Kidney (tissue), 14 donors: ENCODE measurements around the gene KNDC1. TPM values are rescaled to one million over a fixed set of nuclear protein-coding genes. Genes with fewer than 3 reads are reported as not detected.

Experiments used
- DNase-seq, 5 donors: peaks; one replicate each; pipeline ENCODE4 v3.0.0-alpha.2; 2013 to 2020
- FAIRE-seq: peaks from 2 replicates; lab custom pipeline; 2012; peaks lifted over from hg19 to GRCh38; lab: Jason Lieb, UNC
- H3K27ac ChIP-seq, 2 donors: one replicate each; pipeline ENCODE4 v1.7.0; 2013; ENCODE audit warnings: low read depth in 2 of 2, low read length in 2 of 2, inconsistent platforms in 1 of 2
- H3K27me3 ChIP-seq: one replicate; pipeline ENCODE4 v1.7.1; 2013; ENCODE audit warnings: low read length, inconsistent platforms; ENCODE audit not compliant: control insufficient read depth, insufficient read depth
- H3K36me3 ChIP-seq, 3 donors: one replicate each; pipeline versions ENCODE4 v1.7.0 to v1.7.1; 2013; ENCODE audit warnings: low read length in 3 of 3, control low read depth in 1 of 3, inconsistent platforms in 1 of 3; ENCODE audit not compliant: insufficient read depth in 3 of 3, control insufficient read depth in 2 of 3
- H3K4me1 ChIP-seq, 3 donors: one replicate each; pipeline versions ENCODE4 v1.7.0 to v1.7.1; 2013; ENCODE audit warnings: low read length in 3 of 3, inconsistent platforms in 1 of 3, low read depth in 1 of 3; ENCODE audit not compliant: control insufficient read depth in 2 of 3, insufficient read depth in 2 of 3
- H3K4me3 ChIP-seq, 3 donors: one replicate each; pipeline versions ENCODE4 v1.7.0 to v1.8.1; 2013; ENCODE audit warnings: low read length in 3 of 3, control low read depth in 1 of 3, inconsistent platforms in 1 of 3
- H3K9ac ChIP-seq, 3 donors: one replicate each; pipeline versions ENCODE4 v1.7.0 to v1.7.1; 2013; ENCODE audit warnings: low read length in 3 of 3, control low read depth in 1 of 3, inconsistent platforms in 1 of 3
- H3K9me3 ChIP-seq, 3 donors: one replicate each; pipeline versions ENCODE4 v1.7.0 to v1.7.1; 2013; ENCODE audit warnings: low read length in 3 of 3, control low read depth in 1 of 3, inconsistent platforms in 1 of 3; ENCODE audit not compliant: control insufficient read depth in 2 of 3, insufficient read depth in 1 of 3
- CTCF ChIP-seq: IDR thresholded peaks from 3 replicates; pipeline ENCODE4 v1.5.1; 2012; ENCODE audit warnings: mild to moderate bottlenecking, moderate library complexity, borderline replicate concordance; ENCODE audit not compliant: insufficient read depth; ENCODE audit errors: extremely low read depth
- intact Hi-C: fragments of 100-400 bp; cut with DNase I; formaldehyde crosslinking; loops from one replicate; pipeline ENCODE4 v1.11.1; 2022
- polyA plus RNA-seq: library from polyadenylated mRNA; stranded (reverse); fragments of 350-450 nt; fragmentation: Illumina TruSeq; extraction: RNeasy Lipid Tissue Mini Kit (QIAGEN cat#74804); gene quantifications from one replicate; pipeline ENCODE4 v1.2.3, GENCODE V29; 2014; ENCODE audit warnings: low read depth, low replicate concordance; ENCODE audit not compliant: insufficient read depth
- total RNA-seq: library from RNA; stranded (reverse); fragmentation: NEBNext Ultra II Directional; extraction: Animal tissue kit (Norgen Biotek cat#: 25700); gene quantifications from one replicate; pipeline ENCODE4 v1.2.1, GENCODE V29; 2021
- donor health status: control.
- donor health status: control.
- donor health status: control.
- donor health status: control.
- donor health status: control.
- donor health status: DM: yes; HTN: yes; CAD: no.
- donor health status: Normal renal cell carcinoma (clear cell type).

KNDC1 gene
- total and polyA plus RNA-seq, 2 donors from 2014 or later, result 0.43 to 8.7 TPM

- Histone ChIP-seq H3K9me3 (peaks cover 0 to under 1% (median 0%) of the 10 kb centered on the region in 3 donors), H3K27me3 (no peaks in the 10 kb centered on the region), H3K4me3 (no peak overlapping the region), H3K27ac (no peak overlapping the region), H3K9ac (no peak overlapping the region), H3K4me1 (no peaks in the 10 kb centered on the region), H3K36me3 (no peaks in the 10 kb centered on the region)
- TF ChIP-seq CTCF, result no peak
- no peak for FAIRE-seq
- intact Hi-C loops, result no loop called here
- DNase-seq, result no peak
These were observed 46.7 kb upstream of the KNDC1 start for GRCh38 chr10:133113146-133113830.

- intact Hi-C loops, result no loop called here
- DNase-seq, result peak in 1 of 5 donors; percentile 46
- H3K27ac ChIP-seq, result no peak overlapping the region
These were observed 46.2 kb upstream of the KNDC1 start for GRCh38 chr10:133113847-133114246.

GRCh38 chr10:133114251-133114650, 45.8 kb upstream of the KNDC1 start:
- Histone ChIP-seq H3K9ac (no peak overlapping the region), H3K36me3 (no peaks in the 10 kb centered on the region), H3K27me3 (no peaks in the 10 kb centered on the region), H3K4me1 (no peaks in the 10 kb centered on the region), H3K27ac (no peak overlapping the region), H3K4me3 (no peak overlapping the region), H3K9me3 (peaks cover 0 to 3% (median 2%) of the 10 kb centered on the region in 3 donors)
- intact Hi-C loops, result no loop called here
- DNase-seq, result peak in 1 of 5 donors; percentile 39
- no peak for TF ChIP-seq CTCF
- no peak for FAIRE-seq

More at GRCh38 chr10:133113847-133114246, 46.2 kb upstream of the KNDC1 start:
- no peaks in the 10 kb centered on the region for H3K36me3 ChIP-seq
- H3K4me3 ChIP-seq, result no peak overlapping the region
- H3K4me1 ChIP-seq, result no peaks in the 10 kb centered on the region
- FAIRE-seq, result no peak
- peaks cover 0 to 3% (median 1%) of the 10 kb centered on the region in 3 donors for H3K9me3 ChIP-seq
- no peak for TF ChIP-seq CTCF
- H3K9ac ChIP-seq, result no peak overlapping the region
- H3K27me3 ChIP-seq, result no peaks in the 10 kb centered on the region
